Endothelial cell of umbilical vein (primary cell): Measurements from ENCODE around the gene IKZF3. TPM values are rescaled to one million over a fixed set of nuclear protein-coding genes. Genes with fewer than 3 reads are reported as not detected.

Source experiments
- BruUV-seq: library from RNA; stranded (reverse); fragments of 400-500 nt; replicated peaks from 2 replicates; lab custom pipeline; 2021; lab: Mats Ljungman, UMichigan
- CTCF ChIA-PET: fragments of 300-600, 350-600 bp; sonication (Branson Sonifier 250); formaldehyde crosslinking; loops from one replicate; lab custom pipeline; 2021; ENCODE audit warnings: antibody characterized with exemption, inconsistent platforms; lab: Charles Lee
- POLR2A ChIA-PET: fragments of 300-600, 350-600 bp; sonication (Branson Sonifier 250); formaldehyde crosslinking; loops from one replicate; lab custom pipeline; 2021; ENCODE audit warnings: antibody characterized with exemption, inconsistent platforms; lab: Charles Lee
- DNase-seq: peaks from one replicate; pipeline ENCODE4 v3.0.0-alpha.2; 2011; ENCODE audit warnings: low read depth, low spot score
- FAIRE-seq: peaks from 2 replicates; lab custom pipeline; 2011; peaks lifted over from hg19 to GRCh38; lab: Jason Lieb, UNC
- H2AFZ ChIP-seq: 2 replicates; pipeline ENCODE4 v1.6.0; 2012; ENCODE audit warnings: low read depth, low read length, control low read depth, inconsistent platforms
- H3K27ac ChIP-seq: 2 replicates; pipeline ENCODE4 v1.5.1; 2011; ENCODE audit warnings: low read depth, mild to moderate bottlenecking, control low read depth, low read length, moderate library complexity; ENCODE audit not compliant: insufficient read depth
- H3K27me3 ChIP-seq, 2 experiments: 2 replicates each; pipeline versions ENCODE4 v1.6.0 to v1.6.1; 2011; ENCODE audit warnings: low read length in 2 of 2, mixed read lengths in 1 of 2; ENCODE audit not compliant: control insufficient read depth in 2 of 2, insufficient read depth in 2 of 2
- H3K36me3 ChIP-seq, 2 experiments: 2 replicates in 1 of 2; 3 replicates in 1 of 2; pipeline ENCODE4 v1.5.1; 2011; ENCODE audit warnings: low read length in 2 of 2, mild to moderate bottlenecking in 1 of 2, moderate library complexity in 1 of 2; ENCODE audit not compliant: control insufficient read depth in 2 of 2, insufficient read depth in 2 of 2; ENCODE audit errors: extremely low read depth in 1 of 2
- H3K4me1 ChIP-seq: 3 replicates; pipeline ENCODE4 v1.5.1; 2011; ENCODE audit warnings: mild to moderate bottlenecking, low read length; ENCODE audit not compliant: control insufficient read depth, insufficient read depth; ENCODE audit errors: extremely low read depth
- H3K4me2 ChIP-seq: 2 replicates; pipeline ENCODE4 v1.6.1; 2011; ENCODE audit warnings: low read length, control low read depth, mixed read lengths; ENCODE audit not compliant: insufficient read depth
- H3K4me3 ChIP-seq, 3 experiments: fragments of 200-600 bp in 1 of 3; sonication (generic), shearing (Covaris generic) in 1 of 3; replicated peaks in 1 of 3; 2 replicates each; pipeline ENCODE4 v1.5.1; 2011 to 2016; ENCODE audit warnings: control low read depth in 3 of 3, low read length in 3 of 3, mild to moderate bottlenecking in 2 of 3, inconsistent platforms in 1 of 3, low read depth in 1 of 3, moderate library complexity in 1 of 3; ENCODE audit not compliant: insufficient read depth in 1 of 3
- H3K79me2 ChIP-seq: 2 replicates; pipeline ENCODE4 v1.6.0; 2012; ENCODE audit warnings: low read length, inconsistent platforms; ENCODE audit not compliant: control insufficient read depth, insufficient read depth
- H3K9ac ChIP-seq: replicated peaks from 2 replicates; pipeline ENCODE3; 2011; ENCODE audit warnings: low read length, control low read depth; ENCODE audit not compliant: insufficient read depth; ENCODE audit errors: extremely low read depth
- H3K9me1 ChIP-seq: replicated peaks from 3 replicates; pipeline ENCODE4 v1.6.0; 2011; ENCODE audit warnings: mild to moderate bottlenecking, low read length; ENCODE audit not compliant: control insufficient read depth, insufficient read depth; ENCODE audit errors: extremely low read depth
- H3K9me3 ChIP-seq: replicated peaks from 2 replicates; pipeline ENCODE4 v1.5.1; 2012; ENCODE audit warnings: low read length, inconsistent platforms; ENCODE audit not compliant: control insufficient read depth, insufficient read depth
- H4K20me1 ChIP-seq: replicated peaks from 2 replicates; pipeline ENCODE3; 2011; ENCODE audit warnings: mild to moderate bottlenecking, low read length; ENCODE audit not compliant: control insufficient read depth, insufficient read depth; ENCODE audit errors: extremely low read depth
- CTCF ChIP-seq, 2 donors: IDR thresholded peaks; 1 replicate in 1 of 2; 2 replicates in 1 of 2; pipeline ENCODE4 v1.5.1; 2011; ENCODE audit warnings: low read length in 2 of 2, mild to moderate bottlenecking in 2 of 2, moderate library complexity in 2 of 2, control low read depth in 1 of 2, inconsistent platforms in 1 of 2, low read depth in 1 of 2; ENCODE audit not compliant: insufficient read depth in 1 of 2; ENCODE audit errors: extremely low read depth in 1 of 2
- EZH2 ChIP-seq: IDR thresholded peaks from 2 replicates; pipeline ENCODE4 v1.6.1; 2012; ENCODE audit warnings: borderline replicate concordance, low read depth, mild to moderate bottlenecking, moderate library complexity, low read length, inconsistent platforms; ENCODE audit not compliant: severe bottlenecking
- FOS ChIP-seq: IDR thresholded peaks from 2 replicates; pipeline ENCODE4 v1.6.1; 2011; ENCODE audit warnings: mild to moderate bottlenecking, low read length, moderate library complexity, borderline replicate concordance; ENCODE audit not compliant: insufficient read depth
- GATA2 ChIP-seq: IDR thresholded peaks from 2 replicates; pipeline ENCODE4 v1.7.0; 2011; ENCODE audit warnings: low read depth, mild to moderate bottlenecking, moderate library complexity, mixed read lengths, low read length; ENCODE audit not compliant: insufficient read length, insufficient read depth
- JUN ChIP-seq: IDR thresholded peaks from 2 replicates; pipeline ENCODE4 v1.6.1; 2011; ENCODE audit warnings: borderline replicate concordance, low read depth; ENCODE audit not compliant: insufficient read length, insufficient read depth
- MAX ChIP-seq: IDR thresholded peaks from 2 replicates; pipeline ENCODE4 v1.6.1; 2011; ENCODE audit not compliant: insufficient read depth, insufficient read length
- MYC ChIP-seq: IDR thresholded peaks from one replicate; pipeline ENCODE4 v1.6.1; 2011; ENCODE audit warnings: mild to moderate bottlenecking, low read depth, low read length
- POLR2A ChIP-seq: IDR thresholded peaks from 2 replicates; pipeline ENCODE4 v1.6.1; 2012; ENCODE audit warnings: low read depth, mild to moderate bottlenecking, control low read depth, low read length
- POLR2AphosphoS5 ChIP-seq: IDR thresholded peaks from 2 replicates; pipeline ENCODE4 v1.6.1; 2012; ENCODE audit warnings: low read depth, mild to moderate bottlenecking, control low read depth, low read length, moderate library complexity; ENCODE audit not compliant: insufficient read depth
- dilution Hi-C: fragments of 300-500 bp; cut with MboI; formaldehyde crosslinking; loops from one replicate; pipeline ENCODE4 v1.15.0; 2019; ENCODE audit warnings: low sequenced_read_pairs; ENCODE audit not compliant: extremely low pct_ligation_motif_present
- intact Hi-C: fragments of 100-400 bp; cut with micrococcal nuclease; formaldehyde crosslinking; loops from one replicate; pipeline ENCODE4 v1.10.0; 2022
- polyA plus RNA-seq, 4 experiments: library from polyadenylated mRNA; depleted of rRNA in 3 of 4; stranded (reverse) in 3 of 4; unstranded in 1 of 4; fragments of >200 nt; gene quantifications; 2 replicates each; pipeline versions ENCODE4 v1.2.1 to v1.2.3, GENCODE V29; 2011 to 2012; ENCODE audit warnings: missing spikeins in 1 of 4
- total RNA-seq: library from RNA; stranded (reverse); gene quantifications from 2 replicates; pipeline ENCODE4 v1.2.3, GENCODE V29; 2021

Gene IKZF3
- total and polyA plus RNA-seq, 2 donors (not counting 3 experiments of a cell fraction or from before 2014, with no cell fraction given), result not detected

GRCh38 chr17:39889200-39889599 lies 25.1 kb upstream of the IKZF3 start:
- Histone ChIP-seq H3K9ac (no peak overlapping the region), H2AFZ (no peak overlapping the region), H3K9me1 (no peaks in the 10 kb centered on the region), H3K79me2 (no peaks in the 10 kb centered on the region), H3K4me1 (no peaks in the 10 kb centered on the region), H3K27me3 (peaks cover 9 to 14% of the 10 kb centered on the region in 2 experiments), H3K36me3 (no peaks in the 10 kb centered on the region), H3K4me3 (no peak overlapping the region), H3K27ac (no peak overlapping the region), H4K20me1 (no peaks in the 10 kb centered on the region), H3K4me2 (no peak overlapping the region), H3K9me3 (no peaks in the 10 kb centered on the region)
- intact Hi-C loops, result no loop called here
- no peak for TF ChIP-seq MAX
- no peak for TF ChIP-seq GATA2
- TF ChIP-seq CTCF (IDR thresholded peaks at IDR 0.05; ENCODE audit: extremely low read depth in 1 of 2, insufficient read depth in 1 of 2, low read depth in 1 of 2, low read length in 2 of 2), result no peak
- no peak for TF ChIP-seq POLR2A
- dilution Hi-C loops, result no loop called here
- BruUV-seq, result no TSS peak
- no peak for FAIRE-seq
- no peak for DNase-seq
- CTCF ChIA-PET, result interaction anchor here (1.0 kb wide), 1 partner anchor 22 kb away, joined by 3 read pairs; no protein-coding TSS in a partner anchor
- POLR2A ChIA-PET, result no interaction called here

- Histone ChIP-seq H3K9me3 (no peaks in the 10 kb centered on the region), H3K4me3 (no peak overlapping the region), H3K9me1 (no peaks in the 10 kb centered on the region), H2AFZ (no peak overlapping the region), H3K9ac (no peak overlapping the region), H3K27ac (no peak overlapping the region), H3K79me2 (no peaks in the 10 kb centered on the region), H3K4me1 (no peaks in the 10 kb centered on the region), H3K36me3 (no peaks in the 10 kb centered on the region), H3K27me3 (peaks cover 6 to 16% of the 10 kb centered on the region in 2 experiments), H3K4me2 (no peak overlapping the region), H4K20me1 (no peaks in the 10 kb centered on the region)
- POLR2A ChIA-PET, result no interaction called here
- no TSS peak for BruUV-seq
- TF ChIP-seq JUN, result no peak
- no peak for TF ChIP-seq MYC
- no peak for TF ChIP-seq POLR2A
- no peak for TF ChIP-seq CTCF (IDR thresholded peaks at IDR 0.05; ENCODE audit: extremely low read depth in 1 of 2, insufficient read depth in 1 of 2, low read depth in 1 of 2, low read length in 2 of 2)
- no peak for TF ChIP-seq MAX
- TF ChIP-seq EZH2, result no peak
- TF ChIP-seq FOS, result no peak
- TF ChIP-seq GATA2, result no peak
- TF ChIP-seq POLR2AphosphoS5, result no peak
- intact Hi-C loops, result no loop called here
- no peak for DNase-seq
- CTCF ChIA-PET, result no interaction called here
- dilution Hi-C loops, result no loop called here
- no peak for FAIRE-seq
Observed at GRCh38 chr17:39887078-39887477, 23.0 kb upstream of the IKZF3 start.
